NCI-H1436 treated with DMSO at 0.1 percent for 48 hours (cell line): ENCODE data around the gene CENPX.
A peak's percentile ranks its signal among the peaks of the same experiment; 100 is the strongest.
"Not testable (repeated sequence)": the region's sequence is repeated elsewhere in the genome, so short reads cannot be mapped to it uniquely, and the experiment has no call there.

Experiments
- DNase-seq: peaks from one replicate; lab custom pipeline; 2025; lab: John Stamatoyannopoulos, UW

The CENPX gene

DNA sequence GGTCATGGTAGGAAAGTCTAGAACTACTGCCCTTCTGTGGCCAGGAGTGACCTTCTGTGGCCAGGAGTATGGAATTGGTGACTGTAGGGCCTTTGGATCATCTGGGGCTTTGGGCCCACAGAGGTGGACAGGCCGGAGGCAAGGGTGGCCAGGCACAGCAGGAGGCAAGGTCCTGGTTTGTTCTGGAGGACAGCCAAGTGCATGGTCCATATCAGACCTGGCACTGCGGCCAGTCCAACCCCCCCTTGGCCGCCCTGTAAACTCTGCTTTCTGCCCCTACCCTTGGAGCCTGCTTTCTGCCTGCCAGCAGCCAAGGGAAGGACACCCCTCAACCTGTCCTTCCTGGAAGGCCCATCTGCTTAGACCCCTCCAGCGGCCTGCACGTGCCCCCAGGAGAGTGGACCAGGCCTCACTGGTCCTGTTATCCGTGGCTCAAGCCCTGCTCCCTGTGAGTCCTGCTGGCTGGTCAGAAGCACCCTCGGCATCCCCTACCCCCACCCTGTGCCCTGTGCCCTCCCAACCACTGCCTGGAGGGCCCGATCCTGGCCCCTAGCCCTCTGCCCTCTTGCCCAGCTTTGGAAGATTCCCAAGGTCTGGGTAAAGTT is 17.1 kb upstream of the CENPX start:
- DNase-seq: no peak

DNA sequence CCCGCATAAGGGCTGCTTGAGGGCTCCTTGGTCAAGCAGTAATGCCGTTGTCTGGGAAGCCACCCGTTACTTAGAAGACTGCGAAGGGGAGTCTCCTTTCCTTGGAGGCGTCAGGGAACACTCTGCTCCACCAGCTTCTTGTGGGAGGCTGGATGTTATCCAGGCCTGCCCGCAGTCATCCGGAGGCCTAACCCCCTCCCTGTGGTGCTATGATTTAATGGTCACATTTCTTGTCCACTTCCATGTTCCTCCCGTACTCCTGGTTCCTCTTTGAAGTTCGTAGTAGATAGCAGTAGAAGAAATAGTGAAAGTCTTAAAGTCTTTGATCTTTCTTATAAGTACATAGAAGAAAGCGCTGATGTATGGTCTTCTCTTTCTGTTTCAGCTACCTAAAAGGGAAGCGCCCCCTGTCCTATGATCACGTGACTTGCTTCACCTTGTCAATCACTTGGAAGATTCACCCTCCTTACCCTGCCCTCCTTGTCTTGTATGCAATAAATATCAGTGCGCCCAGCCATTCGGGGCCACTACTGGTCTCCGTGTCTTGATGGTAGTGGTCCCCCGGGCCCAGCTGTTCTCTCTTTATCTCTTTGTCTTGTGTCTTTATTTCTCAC is 16.2 kb upstream of the CENPX start:
- DNase-seq: not testable (repeated sequence)

DNA sequence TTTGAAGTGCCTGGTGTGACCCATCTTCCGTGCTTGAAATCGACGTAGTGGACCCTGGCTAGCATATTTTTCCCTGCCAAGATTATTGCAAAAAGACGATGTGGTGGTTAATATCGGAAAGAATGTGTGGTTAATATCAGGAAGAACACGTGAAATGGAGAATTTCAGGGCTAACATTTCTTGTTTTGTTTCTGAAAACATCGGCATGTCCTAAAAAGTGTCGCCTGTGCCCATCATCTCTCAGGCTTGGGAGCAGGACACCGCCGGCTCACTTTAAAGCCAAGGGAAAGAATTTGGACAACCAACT is 15.2 kb upstream of the CENPX start:
- no peak for DNase-seq

DNA sequence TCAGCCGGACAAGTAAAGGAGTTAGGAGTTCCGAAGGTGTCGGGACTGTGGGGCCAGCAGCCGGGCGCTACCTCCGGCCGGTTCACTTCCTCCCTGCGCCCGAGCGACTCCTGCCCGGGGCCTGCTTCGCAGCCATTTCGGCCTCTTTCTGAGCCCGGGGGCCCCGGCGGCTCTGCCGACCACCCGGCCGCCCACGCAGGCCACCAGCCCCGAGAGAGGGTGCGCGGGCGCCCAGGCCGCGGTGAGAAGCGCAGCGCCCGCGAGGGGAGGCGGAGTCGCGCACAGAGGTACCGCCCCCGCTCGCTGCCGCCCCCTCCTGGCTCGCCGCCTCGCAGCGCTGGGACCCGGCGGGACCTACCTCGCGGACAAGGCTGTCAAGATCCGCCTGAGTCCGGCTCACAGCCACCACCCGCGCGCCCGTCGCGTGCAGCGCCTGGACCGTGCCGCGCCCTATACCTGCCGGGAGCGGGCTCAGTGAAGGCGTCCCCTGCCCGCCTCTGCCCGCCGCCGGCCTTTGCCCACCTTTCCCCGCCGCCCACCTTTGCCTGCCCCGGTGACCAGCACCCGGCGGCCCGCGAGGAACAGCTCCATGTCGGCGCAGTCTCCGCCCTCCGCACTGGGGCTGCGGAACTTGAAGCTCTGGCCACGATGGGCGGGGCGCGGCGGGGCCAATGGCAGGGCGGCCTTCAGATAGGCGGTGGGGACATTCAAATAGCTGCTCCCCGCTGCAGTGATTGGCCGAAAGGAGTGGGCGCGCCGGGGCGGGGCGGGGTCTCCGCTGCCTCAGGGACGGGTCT is 14.6 kb upstream of the CENPX start, which contains the start of gene DCXR:
DCXR (minus strand) TSS at position 606 of the 797 bp plus-strand sequence; CDS start at position 591, 15 bp downstream.
- DNase-seq: peak; percentile 84

DNA sequence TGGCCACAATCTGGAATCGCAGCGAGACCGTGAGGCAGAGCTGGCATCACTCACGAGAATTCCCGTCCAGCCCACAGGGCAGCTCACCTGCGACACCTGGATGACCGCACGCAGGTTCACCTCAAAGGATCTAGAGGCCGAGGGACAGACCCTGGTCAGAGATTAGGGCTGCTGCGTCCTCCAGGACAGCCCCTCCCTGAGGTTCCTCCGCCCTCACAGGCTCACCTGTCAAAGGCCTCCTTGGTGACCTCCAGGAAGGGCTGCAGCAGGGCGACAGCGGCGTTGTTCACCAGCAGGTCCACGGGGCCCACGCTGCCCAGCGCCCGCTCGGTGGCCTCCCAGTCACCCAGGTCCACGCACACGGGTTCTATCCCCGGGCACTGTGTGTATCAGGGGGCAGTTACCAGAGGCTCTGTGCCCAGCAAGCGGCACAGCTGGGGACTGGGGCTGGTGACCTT is 14.0 kb upstream of the CENPX start:
- no peak for DNase-seq

DNA sequence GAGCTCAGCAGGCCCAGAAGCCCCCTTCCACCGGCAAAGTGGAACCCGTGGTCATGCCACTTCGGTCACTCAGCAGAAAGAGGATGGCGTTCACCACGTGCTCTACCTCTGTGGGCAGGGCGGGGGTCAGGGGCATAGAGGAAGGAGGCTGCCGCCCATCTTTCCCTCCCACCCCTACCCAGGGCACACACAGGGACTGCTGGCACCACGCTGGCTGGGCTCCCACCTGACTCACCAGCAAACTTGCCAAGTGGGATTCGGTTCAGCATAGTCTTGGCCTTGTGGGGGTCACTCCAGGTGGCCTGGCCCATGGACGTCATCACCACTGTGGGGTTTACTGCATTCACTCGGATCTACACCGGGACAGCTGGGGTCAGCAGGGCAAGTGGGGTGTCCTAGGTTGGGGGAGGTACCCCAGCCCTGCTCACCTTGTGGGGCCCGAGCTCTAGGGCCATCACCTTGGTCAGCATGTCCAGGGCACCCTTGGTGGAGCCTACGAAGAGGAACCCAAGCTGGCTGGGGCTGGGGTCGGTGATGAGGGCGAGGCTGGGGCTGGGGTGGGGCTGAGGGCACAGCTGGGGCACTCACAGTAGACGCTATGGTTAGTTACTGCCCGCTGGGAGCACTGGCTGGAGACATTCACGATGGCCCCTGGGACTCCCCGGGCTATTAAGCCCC is 13.4 kb upstream of the CENPX start:
- DNase-seq: no peak

DNA sequence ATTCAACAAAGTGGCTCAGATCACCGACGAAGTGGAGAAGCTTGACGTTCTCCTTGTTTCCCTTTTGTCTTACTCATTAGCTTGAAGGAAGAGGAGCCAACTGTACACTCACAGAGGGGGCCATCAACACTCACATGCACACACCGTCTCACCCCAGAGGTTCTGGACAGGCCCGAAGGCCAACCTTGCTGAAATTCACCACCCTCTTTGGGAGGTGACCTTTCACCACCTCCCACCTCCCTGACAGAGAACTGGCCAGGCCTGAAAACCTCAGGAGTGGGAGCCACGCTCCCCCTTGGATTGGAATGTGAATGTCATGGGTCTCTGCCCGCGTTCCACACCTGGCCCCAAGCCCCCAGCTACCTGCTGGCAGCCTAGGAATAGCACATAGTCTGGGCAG is 12.8 kb upstream of the CENPX start:
- DNase-seq: no peak

DNA sequence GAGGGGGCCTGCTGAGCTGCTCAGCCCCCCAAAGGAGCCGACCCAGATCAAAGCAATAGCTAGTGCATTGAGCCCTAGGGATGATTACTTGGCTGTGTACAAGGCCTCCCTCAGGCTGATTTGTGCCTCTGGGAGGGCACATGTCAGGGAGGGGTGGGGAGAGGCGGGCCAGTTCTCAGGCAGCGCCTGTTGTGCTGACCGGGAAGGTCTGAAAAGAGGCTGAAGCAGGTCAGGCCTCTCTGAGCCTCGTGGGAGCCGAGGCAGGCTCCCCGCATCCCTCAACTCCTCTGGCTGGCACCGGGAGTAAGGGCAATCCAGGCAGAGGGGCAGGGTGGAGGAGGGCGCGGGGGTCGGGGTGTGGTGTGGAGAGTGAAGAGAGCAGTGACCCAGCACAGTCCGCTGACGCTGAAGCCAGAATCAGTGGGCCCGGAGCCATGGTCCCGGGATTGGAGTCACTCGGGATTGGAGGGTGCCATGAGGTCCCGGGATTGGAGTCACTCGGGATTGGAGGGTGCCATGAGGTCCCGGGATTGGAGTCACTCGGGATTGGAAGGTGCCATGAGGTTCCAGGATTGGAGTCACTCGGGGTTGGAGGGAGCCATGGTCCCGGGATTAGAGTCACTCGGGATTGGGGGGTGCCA is 11.8 kb upstream of the CENPX start:
- no peak for DNase-seq

DNA sequence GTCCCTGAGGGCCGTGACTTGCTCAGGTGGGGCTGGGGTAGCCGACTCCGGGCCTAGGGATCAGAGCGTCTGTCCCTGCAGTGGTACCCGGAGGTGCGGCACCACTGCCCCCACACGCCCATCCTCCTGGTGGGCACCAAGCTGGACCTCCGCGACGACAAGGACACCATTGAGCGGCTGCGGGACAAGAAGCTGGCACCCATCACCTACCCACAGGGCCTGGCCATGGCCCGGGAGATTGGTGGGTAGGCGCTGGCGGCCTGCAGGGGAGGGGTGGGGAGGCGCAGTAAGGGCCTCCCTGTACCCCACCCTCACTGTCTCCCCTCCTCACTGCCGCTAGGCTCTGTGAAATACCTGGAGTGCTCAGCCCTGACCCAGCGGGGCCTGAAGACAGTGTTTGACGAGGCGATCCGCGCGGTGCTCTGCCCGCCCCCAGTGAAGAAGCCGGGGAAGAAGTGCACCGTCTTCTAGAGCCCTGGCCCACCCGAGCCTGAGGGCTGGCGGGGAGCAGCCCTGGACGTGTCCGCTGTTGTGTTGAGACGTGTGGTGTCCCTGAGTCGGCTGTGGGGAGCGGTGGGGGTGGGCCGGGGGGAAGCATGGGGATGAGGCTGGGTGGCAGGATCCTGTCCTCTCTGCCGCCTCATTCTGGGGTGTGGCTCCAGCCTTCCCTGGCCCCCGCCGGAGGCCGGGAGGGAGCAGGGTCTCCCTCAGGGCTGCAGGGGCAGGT is 10.8 kb upstream of the CENPX start:
- DNase-seq: no peak

DNA sequence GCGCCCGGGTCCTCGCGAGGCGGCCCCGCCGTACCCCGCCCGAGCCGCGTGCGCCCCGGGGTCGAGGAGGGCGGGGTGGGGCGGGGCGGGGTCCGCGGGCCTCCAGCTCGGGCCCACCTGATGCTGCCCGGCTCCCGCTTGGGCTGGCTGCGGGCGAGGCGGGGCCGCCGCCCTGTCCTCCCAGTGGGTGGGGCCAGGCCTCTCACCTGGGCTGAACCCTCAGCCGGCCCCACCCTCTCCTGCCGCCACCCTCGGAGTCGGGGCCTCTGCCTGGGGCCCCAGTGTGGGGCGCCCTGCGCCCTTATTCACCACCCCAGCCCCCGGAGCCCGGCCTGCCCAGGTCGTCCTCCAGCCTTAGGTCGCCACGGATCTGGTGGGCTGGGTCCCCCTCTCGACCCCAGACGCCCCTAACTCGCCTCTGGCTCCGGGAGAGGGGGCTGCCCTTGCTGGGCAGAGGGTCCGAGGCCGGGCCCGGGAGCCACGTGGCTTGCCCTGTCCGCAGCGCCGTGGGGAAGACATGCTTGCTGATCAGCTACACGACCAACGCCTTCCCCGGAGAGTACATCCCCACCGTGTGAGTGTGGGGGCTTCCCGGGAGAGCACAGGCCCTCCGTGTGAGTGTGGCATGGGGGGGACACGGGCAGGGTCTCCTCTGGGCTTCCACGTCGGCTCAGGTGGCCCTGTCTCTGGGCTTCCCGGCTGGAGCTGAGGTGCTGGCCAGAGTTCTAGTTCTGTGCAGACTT is 9.4 kb upstream of the CENPX start:
- no peak for DNase-seq

DNA sequence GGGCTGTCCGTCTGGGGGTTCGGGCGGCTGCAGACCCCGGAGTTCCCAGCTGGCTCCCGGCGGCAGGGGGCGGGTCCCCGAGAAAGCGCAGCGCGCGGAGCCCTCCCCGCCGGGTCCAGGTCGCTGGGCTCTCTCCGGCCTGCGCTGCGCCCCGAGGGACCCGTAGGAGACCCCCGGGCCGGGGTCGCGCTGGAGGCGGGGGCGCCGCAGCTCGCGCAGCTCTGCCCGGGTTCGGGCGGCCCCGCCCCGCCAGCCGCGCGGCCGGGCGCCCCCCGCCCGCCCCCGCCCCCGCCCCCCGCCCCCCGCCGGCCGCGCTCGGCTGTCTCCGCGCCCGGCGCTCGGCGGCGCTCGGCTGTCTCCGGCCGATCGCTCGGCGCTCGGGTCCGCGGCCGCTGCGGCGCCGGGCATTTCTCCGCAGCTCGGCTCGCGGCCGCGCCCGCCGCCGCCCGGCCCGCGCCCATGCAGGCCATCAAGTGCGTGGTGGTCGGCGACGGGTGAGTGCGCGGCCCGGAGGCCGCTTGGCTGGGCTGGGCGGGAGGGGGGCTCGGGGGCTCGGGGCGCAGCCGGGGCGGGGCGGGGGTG is 8.7 kb upstream of the CENPX start, which contains the start of gene RAC3:
RAC3 (plus strand) TSS at position 376 of the 582 bp plus-strand sequence; CDS start at position 460, 84 bp downstream.
- no peak for DNase-seq

DNA sequence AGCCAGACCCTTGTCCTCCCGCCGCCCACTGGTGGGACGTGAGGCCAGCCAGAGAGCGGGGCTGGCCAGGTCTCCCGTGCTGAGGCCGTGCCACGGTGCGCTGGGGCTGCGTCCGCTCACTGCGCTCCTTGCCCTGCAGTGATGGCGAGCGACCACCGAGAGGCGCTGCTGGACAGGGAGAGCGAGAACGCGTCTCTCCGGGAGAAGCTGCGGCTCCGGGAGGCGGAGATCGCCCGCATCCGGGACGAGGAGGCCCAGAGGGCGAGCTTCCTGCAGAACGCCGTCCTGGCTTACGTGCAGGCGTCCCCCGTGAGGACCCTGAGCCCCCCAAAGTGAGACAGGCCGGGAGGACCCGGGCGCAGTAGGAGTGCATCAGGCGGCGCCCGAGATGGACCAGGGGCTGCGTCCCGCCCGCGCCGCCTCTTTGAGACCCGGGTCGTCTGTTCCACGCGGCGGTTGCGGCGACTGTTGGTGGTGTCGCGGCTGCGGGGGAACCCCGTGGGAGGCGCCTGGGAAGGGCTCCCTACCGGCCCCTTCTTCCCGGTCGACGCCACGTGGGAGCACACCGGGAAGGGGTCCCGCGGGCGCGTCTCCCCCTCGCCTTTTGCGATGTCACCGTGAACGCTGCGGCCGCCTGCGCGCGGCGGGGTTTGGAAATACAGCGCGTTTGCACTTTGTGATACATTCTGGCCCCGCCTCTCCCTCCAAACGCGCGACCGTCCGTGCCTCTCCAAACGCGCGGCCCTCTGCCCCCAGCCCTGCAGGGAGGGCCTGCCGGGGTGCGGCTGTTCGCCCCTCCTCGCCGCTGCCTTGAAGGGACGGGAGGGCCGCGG is 8.0 kb upstream of the CENPX start:
- DNase-seq: no peak

DNA sequence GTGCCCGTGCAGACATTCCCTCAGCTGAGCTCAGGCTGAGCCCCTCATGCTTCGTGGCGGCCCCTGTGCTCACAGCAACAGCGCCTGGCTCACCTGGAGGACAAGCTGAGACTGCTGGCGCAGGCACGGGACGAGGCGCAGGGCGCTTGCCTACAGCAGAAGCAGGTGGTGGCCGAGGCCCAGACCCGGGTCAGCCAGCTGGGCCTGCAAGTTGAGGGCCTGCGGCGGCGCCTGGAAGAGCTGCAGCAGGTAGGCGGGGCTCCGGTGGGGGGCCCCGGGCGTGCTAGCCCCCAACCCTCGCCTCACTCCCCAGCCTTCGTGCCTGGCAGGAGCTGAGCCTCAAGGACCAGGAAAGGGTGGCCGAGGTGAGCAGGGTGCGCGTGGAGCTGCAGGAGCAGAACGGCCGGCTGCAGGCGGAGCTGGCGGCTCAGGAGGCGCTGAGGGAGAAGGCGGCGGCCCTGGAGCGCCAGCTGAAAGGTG is 7.4 kb upstream of the CENPX start:
- DNase-seq: no peak

DNA sequence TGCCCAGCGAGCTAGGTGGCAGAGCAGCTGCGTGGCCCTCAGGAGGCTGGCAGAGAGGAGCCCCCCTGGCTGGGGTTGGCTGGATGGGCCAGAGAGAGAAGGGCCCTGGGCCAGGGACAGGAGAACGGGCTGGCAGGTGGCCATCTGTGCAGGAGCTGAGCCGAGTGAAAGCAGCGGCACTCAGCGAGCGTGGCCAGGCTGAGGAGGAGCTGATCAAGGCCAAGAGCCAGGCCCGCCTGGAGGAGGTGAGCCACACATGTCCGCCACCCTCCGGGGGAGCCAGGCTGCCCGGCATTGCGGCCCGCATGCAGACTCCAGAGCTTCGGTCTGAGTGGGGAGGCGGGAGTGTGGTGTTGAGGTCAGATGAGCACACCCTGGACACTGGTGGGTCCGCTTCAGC is 6.7 kb upstream of the CENPX start:
- DNase-seq: no peak

DNA sequence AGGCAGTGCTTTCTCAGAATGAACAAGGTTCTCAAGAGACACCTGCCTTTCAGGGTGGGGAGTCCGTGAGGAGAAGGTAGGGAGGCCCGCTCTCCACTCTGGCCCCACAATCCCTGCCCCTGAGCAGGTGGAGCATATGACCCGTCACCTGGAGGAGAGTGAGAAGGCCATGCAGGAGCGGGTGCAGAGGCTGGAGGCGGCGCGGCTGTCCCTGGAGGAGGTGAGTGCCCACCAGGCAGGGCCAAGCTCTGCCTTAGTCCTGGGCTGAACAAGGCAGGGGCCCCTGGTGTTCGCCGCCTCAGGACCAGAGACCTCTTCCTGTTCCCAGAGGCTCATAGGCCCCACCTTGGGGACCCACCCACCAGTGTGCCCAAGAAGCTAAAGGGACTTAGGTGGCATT is 6.3 kb upstream of the CENPX start:
- no peak for DNase-seq

DNA sequence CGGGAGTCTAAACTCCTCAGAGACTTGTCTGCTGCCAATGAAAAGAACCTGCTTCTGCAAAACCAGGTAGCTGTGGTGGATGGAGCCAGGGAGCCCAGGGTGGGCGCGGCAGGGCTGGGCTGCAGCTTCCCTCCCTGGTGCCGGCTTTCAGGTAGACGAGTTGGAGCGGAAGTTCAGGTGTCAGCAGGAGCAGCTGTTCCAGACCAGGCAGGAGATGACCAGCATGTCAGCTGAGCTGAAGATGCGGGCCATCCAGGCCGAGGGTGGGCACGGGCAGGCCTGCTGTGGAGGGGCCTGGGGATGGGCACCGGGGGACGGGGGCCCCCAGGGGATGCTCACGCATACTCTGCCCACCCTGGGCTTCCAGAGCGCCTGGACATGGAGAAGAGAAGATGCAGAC is 5.6 kb upstream of the CENPX start:
- no peak for DNase-seq

DNA sequence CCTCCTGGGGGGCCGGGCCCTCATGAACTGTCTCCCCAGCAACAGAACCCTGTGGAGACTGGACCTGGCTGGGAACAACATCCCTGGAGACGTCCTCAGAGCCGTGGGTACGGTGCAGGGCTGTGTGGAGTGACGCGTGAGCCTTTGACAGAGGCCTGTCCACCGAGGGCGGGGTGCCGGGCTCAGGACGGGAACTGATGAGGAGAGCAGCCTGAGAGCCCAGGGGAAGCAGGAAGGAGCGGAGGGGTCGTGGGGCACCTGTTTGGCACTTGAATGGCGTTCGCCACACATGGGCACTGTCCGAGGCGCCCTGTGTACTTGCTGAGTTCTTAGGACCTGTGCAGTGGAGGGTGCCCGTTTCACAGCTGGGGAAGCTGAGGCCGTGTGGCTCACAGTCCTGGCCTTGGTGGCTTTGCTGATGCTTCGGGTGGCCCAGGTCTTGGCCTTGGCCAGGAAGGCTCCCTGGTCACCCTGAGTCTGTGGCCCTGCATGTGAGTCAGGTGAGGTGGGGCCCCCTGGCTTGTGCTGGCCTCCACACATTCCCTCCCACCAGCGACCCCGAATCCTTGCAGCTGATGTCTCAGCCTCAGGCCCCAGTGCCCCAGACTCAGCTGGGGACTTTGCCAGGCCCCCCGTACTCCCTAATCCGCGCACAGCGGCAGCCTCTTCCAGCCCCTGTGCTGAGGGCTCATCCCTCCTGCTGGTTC is 2.9 kb upstream of the CENPX start:
- DNase-seq: no peak

DNA sequence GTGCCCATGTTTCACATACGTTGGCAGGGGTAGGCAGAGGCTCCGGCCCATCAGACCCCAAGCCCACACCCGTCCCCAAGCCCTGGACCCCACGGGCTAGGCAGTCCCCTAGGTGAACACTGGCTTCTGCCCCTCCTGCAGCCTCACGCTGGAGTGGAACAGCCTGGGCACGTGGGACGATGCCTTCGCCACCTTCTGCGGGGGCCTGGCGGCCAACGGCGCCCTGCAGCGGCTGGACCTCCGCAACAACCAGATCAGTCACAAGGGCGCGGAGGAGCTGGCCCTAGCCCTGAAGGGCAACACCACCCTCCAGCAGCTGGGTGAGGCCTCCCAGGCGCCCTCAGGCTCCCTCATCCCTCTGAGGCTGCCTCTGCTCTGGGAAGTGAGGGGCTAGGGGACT is 2.2 kb upstream of the CENPX start:
- no peak for DNase-seq
